ENCODE results near the gene TRRAP. TPM values are rescaled to one million over a fixed set of nuclear protein-coding genes. Genes with fewer than 3 reads are reported as not detected.

The TRRAP gene
- total RNA-seq, 4 donors from 2014 or later, result 19.7 to 62.3 (median 31.1) TPM

DNA sequence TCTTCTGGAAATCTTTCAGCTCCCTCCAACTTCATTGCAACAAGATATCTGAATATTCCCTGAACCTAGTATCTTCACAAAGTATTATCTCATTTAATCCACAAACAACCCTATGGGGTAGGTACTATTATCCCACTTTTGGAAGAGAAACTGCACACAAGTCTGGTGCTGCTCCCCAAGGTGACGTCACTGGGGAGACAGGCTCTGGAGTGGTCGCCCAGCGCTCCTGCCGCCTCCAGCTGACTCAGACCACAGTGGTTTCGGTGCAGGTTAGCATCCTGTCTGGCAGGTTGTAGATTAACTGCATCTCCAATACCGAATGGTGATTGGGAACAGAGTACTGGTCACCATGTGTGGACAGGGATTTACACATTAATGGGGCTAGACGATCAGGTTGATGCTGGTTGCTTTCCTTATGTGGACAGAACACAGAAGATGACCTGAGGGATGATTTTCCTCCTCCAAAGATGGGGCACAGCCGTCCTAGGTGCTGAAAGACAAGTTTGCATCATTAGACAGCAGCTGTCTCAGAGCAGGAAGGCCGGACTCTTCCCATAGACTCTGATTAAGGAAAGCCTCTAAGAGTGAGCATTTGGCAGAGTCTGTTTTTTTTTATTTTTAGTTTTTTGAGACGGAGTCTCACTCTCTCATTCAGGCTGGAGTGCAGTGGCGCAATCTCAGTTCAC lies 128.6 kb downstream of the TRRAP start:
- no peaks in the 10 kb centered on the region for H3K36me3 ChIP-seq
- H3K27ac ChIP-seq, result no peak overlapping the region
- DNase-seq, result no peak
- no peaks in the 10 kb centered on the region for H3K9me3 ChIP-seq
- no peaks in the 10 kb centered on the region for H3K4me1 ChIP-seq
- no peaks in the 10 kb centered on the region for H3K27me3 ChIP-seq
- no peak for TF ChIP-seq POLR2A (IDR thresholded peaks at IDR 0.05)
- TF ChIP-seq, protein P1, sequence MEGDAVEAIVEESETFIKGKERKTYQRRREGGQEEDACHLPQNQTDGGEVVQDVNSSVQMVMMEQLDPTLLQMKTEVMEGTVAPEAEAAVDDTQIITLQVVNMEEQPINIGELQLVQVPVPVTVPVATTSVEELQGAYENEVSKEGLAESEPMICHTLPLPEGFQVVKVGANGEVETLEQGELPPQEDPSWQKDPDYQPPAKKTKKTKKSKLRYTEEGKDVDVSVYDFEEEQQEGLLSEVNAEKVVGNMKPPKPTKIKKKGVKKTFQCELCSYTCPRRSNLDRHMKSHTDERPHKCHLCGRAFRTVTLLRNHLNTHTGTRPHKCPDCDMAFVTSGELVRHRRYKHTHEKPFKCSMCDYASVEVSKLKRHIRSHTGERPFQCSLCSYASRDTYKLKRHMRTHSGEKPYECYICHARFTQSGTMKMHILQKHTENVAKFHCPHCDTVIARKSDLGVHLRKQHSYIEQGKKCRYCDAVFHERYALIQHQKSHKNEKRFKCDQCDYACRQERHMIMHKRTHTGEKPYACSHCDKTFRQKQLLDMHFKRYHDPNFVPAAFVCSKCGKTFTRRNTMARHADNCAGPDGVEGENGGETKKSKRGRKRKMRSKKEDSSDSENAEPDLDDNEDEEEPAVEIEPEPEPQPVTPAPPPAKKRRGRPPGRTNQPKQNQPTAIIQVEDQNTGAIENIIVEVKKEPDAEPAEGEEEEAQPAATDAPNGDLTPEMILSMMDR (IDR thresholded peaks at IDR 0.05), result no peak
- H3K4me3 ChIP-seq, result no peak overlapping the region
- intact Hi-C loops (cut with DNase I; ENCODE audit: low total_unique reads), result no loop called here

GRCh38 chr7:99008181-99008631 lies 129.9 kb downstream of the TRRAP start:
- Histone ChIP-seq H3K27me3 (no peaks in the 10 kb centered on the region), H3K9me3 (no peaks in the 10 kb centered on the region), H3K4me1 (no peaks in the 10 kb centered on the region), H3K36me3 (no peaks in the 10 kb centered on the region), H3K27ac (no peak overlapping the region), H3K4me3 (no peak overlapping the region)
- TF ChIP-seq POLR2A (IDR thresholded peaks at IDR 0.05), result no peak
- TF ChIP-seq, protein P1 (IDR thresholded peaks at IDR 0.05), result no peak
- intact Hi-C loops (cut with DNase I; ENCODE audit: low total_unique reads), result no loop called here
- no peak for DNase-seq

DNA sequence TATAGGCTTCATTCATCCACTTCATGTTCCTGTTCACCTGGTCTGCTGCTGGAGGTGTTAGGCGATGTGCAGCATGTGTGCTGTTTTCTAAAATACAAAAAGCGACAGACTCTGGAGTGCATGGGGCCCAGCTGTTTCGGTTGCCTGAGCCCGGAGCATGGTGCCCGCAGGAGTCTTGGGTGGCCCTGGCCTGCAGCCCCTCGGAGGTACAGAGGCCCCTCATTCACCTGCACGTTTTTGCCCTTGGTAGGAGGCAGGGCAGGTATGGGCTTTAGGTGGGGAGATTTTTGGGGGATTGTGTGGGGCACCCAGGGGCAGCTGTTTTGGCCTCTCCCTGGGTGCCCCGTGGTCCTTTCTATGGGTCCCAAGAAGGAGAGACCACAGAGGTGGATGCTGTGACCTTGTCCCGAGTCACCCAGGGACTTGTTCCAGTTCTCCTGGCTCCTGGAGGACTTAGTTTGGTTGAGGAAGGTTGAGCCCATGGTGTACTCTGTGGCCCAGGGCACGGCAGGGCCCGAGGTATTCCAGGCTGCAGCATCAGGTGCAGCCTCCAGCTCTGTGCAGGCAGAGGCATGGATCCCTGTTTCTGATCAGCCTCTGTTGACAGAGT lies 130.7 kb downstream of the TRRAP start:
- Histone ChIP-seq H3K4me3 (no peak overlapping the region), H3K9me3 (no peaks in the 10 kb centered on the region), H3K36me3 (no peaks in the 10 kb centered on the region), H3K4me1 (no peaks in the 10 kb centered on the region), H3K27me3 (no peaks in the 10 kb centered on the region), H3K27ac (no peak overlapping the region)
- intact Hi-C loops (cut with DNase I; ENCODE audit: low total_unique reads), result no loop called here
- no peak for DNase-seq
- TF ChIP-seq, protein P1 (IDR thresholded peaks at IDR 0.05), result no peak
- TF ChIP-seq POLR2A (IDR thresholded peaks at IDR 0.05), result no peak

DNA sequence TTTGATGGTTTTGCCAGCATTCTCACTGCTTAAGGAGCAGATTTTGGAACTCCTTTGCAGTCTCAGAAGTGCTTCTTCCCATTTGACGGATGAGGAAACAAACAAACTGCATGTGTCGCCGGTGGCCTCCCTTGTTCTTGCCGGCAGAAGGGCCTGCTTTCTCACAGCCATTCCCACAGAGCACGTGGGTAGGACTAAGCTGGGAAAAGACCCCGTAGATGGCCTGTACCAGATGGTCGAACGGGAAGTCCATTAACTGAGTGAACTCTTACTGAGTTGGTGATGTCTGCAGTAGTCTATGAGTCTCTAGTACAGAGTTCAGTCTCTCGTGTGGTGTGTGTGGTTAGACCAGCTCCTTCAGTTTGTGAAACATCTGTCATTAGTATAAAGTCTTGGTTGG lies 131.9 kb downstream of the TRRAP start:
- Histone ChIP-seq H3K4me3 (no peak overlapping the region), H3K9me3 (no peaks in the 10 kb centered on the region), H3K36me3 (no peaks in the 10 kb centered on the region), H3K27me3 (no peaks in the 10 kb centered on the region), H3K27ac (no peak overlapping the region), H3K4me1 (no peaks in the 10 kb centered on the region)
- intact Hi-C loops (cut with DNase I; ENCODE audit: low total_unique reads), result no loop called here
- no peak for DNase-seq
- TF ChIP-seq, protein P1 (IDR thresholded peaks at IDR 0.05), result no peak
- TF ChIP-seq POLR2A (IDR thresholded peaks at IDR 0.05), result no peak

DNA sequence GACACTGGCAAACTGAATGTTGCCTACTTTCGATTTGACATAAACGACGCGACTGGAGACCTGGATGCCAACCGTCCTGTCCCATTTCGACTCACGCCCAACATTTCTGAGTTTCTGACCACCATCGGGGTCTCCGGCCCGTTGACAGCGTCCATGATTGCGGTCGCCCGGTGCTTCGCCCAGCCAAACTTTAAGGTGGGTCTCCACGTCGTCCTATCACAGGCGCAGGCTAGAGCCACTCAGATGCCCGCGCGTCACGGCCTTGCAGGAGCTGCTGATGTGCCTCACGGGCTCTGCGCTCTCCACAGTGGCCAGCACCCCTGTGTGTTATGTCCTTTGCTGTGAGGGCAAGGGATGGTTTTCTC lies 133.0 kb downstream of the TRRAP start:
- H3K9me3 ChIP-seq, result no peaks in the 10 kb centered on the region
- no peak overlapping the region for H3K27ac ChIP-seq
- no peak for DNase-seq
- H3K36me3 ChIP-seq, result no peaks in the 10 kb centered on the region
- intact Hi-C loops (cut with DNase I; ENCODE audit: low total_unique reads), result no loop called here
- no peaks in the 10 kb centered on the region for H3K27me3 ChIP-seq
- H3K4me1 ChIP-seq, result no peaks in the 10 kb centered on the region
- no peak overlapping the region for H3K4me3 ChIP-seq
- no peak for TF ChIP-seq POLR2A (IDR thresholded peaks at IDR 0.05)
- TF ChIP-seq, protein P1 (IDR thresholded peaks at IDR 0.05), result no peak
